ENCODE results near the gene TCEA3. TPM values are rescaled to one million over a fixed set of nuclear protein-coding genes. Genes with fewer than 3 reads are reported as not detected.

The TCEA3 gene
- total and polyA plus RNA-seq, 10 of the 15 experiments (the other 5 are each of a cell fraction or from before 2014, with no cell fraction given): 0.06 to 0.23 (median 0.08) TPM; not detected in 7

DNA sequence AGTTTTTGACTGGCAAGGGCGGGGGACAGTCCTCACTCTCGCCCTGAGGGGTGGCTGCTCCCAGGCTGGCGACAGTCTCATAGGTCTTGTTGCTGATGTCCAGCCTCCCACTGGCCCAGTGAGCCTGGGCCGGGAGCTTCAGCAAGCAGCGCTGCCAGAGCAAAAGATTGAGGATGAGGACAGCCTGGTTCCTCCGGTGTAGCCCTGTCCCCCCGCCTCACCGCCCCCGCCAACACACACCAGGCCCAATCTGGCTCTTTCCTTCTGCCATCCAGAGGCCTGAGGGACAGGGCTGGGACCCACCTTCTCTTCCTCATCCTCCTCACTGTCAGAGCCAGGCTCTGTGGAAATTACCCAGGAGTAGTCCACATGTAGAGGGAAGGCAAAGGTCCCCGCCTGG is 8.6 kb upstream of the TCEA3 start:
- in situ Hi-C loops (cut with MboI): no loop called here
- TF ChIP-seq, protein P1, sequence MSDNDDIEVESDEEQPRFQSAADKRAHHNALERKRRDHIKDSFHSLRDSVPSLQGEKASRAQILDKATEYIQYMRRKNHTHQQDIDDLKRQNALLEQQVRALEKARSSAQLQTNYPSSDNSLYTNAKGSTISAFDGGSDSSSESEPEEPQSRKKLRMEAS (IDR thresholded peaks at IDR 0.05; ENCODE audit: low read depth, low read length): no peak
- TF ChIP-seq MTA3 (IDR thresholded peaks at IDR 0.05; ENCODE audit: borderline replicate concordance, low read length) (no peak), POU2F2 (IDR thresholded peaks at IDR 0.05; ENCODE audit: borderline replicate concordance, low read depth, low read length) (no peak), YY1 (IDR thresholded peaks at IDR 0.05; ENCODE audit: low read depth, low read length) (no peak), ZNF384 (IDR thresholded peaks at IDR 0.05; ENCODE audit: borderline replicate concordance, low read depth, low read length) (no peak), MYC (IDR thresholded peaks at IDR 0.05; ENCODE audit: insufficient read depth, insufficient read length, insufficient replicate concordance, low read length, severe bottlenecking) (no peak), ETV6 (conservative IDR thresholded peaks at IDR 0.05 in 1 of 2, IDR thresholded peaks at IDR 0.05 in 1 of 2; ENCODE audit: borderline replicate concordance in 1 of 2, low read depth in 1 of 2) (no peak), CHD4 (IDR thresholded peaks at IDR 0.05) (no peak), FOXK2 (IDR thresholded peaks at IDR 0.05) (no peak), EED (IDR thresholded peaks at IDR 0.05; ENCODE audit: low read depth) (no peak), LARP7 (IDR thresholded peaks at IDR 0.05) (no peak)
- TF ChIP-seq, protein P2, sequence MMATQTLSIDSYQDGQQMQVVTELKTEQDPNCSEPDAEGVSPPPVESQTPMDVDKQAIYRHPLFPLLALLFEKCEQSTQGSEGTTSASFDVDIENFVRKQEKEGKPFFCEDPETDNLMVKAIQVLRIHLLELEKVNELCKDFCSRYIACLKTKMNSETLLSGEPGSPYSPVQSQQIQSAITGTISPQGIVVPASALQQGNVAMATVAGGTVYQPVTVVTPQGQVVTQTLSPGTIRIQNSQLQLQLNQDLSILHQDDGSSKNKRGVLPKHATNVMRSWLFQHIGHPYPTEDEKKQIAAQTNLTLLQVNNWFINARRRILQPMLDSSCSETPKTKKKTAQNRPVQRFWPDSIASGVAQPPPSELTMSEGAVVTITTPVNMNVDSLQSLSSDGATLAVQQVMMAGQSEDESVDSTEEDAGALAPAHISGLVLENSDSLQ (IDR thresholded peaks at IDR 0.05): no peak
- TF ChIP-seq, protein P3, sequence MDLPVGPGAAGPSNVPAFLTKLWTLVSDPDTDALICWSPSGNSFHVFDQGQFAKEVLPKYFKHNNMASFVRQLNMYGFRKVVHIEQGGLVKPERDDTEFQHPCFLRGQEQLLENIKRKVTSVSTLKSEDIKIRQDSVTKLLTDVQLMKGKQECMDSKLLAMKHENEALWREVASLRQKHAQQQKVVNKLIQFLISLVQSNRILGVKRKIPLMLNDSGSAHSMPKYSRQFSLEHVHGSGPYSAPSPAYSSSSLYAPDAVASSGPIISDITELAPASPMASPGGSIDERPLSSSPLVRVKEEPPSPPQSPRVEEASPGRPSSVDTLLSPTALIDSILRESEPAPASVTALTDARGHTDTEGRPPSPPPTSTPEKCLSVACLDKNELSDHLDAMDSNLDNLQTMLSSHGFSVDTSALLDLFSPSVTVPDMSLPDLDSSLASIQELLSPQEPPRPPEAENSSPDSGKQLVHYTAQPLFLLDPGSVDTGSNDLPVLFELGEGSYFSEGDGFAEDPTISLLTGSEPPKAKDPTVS (IDR thresholded peaks at IDR 0.05; ENCODE audit: low read depth, low read length): no peak
- TF ChIP-seq, protein P4, sequence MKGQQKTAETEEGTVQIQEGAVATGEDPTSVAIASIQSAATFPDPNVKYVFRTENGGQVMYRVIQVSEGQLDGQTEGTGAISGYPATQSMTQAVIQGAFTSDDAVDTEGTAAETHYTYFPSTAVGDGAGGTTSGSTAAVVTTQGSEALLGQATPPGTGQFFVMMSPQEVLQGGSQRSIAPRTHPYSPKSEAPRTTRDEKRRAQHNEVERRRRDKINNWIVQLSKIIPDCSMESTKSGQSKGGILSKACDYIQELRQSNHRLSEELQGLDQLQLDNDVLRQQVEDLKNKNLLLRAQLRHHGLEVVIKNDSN (IDR thresholded peaks at IDR 0.05; ENCODE audit: borderline replicate concordance, extremely low read length, insufficient read depth, low read depth, low read length): no peak
- Histone ChIP-seq H3K4me1 (ENCODE audit: control insufficient read depth, insufficient read depth, low read length) (no peaks in the 10 kb centered on the region), H3K9ac (ENCODE audit: control insufficient read depth, insufficient read depth, low read length) (no peak overlapping the region), H4K20me1 (ENCODE audit: control insufficient read depth, insufficient read depth) (no peaks in the 10 kb centered on the region), H3K79me2 (ENCODE audit: control insufficient read depth, insufficient read depth, low read length) (no peaks in the 10 kb centered on the region), H3K27me3 (replicated peaks in 1 of 2; ENCODE audit: control insufficient read depth in 2 of 2, insufficient read depth in 2 of 2, low read length in 1 of 2) (peaks cover 2% of the 10 kb centered on the region in 2 experiments; a peak in 2 of 4 replicates), H3K27ac (ENCODE audit: control insufficient read depth, insufficient read depth) (no peak overlapping the region), H3K4me2 (ENCODE audit: control insufficient read depth, insufficient read depth) (no peak overlapping the region), H3K4me3 (no peak overlapping the region), H2AFZ (ENCODE audit: control insufficient read depth, low read depth, low read length) (no peak overlapping the region), H3K9me3 (replicated peaks; ENCODE audit: control insufficient read depth, insufficient read depth, low read length) (no peaks in the 10 kb centered on the region), H3K36me3 (ENCODE audit: control insufficient read depth in 2 of 2, insufficient read depth in 2 of 2, low read length in 1 of 2) (no peaks in the 10 kb centered on the region)
- SMC1A ChIA-PET (ENCODE audit: uncharacterized antibody, unreplicated experiment): no interaction called here
- BruUV-seq (replicated peaks): no TSS peak
- CTCF ChIA-PET: interaction anchor here (1.0 kb wide), 1 partner anchor 11 kb away, joined by 3 read pairs; no protein-coding TSS in a partner anchor
- 39% methylated on average over 8 of the region's 10 CpGs for WGBS (ENCODE audit: insufficient coverage, insufficient replicate concordance, low lambda C conversion rate, missing lambda C conversion rate)
- RAD21 ChIA-PET (ENCODE audit: unreplicated experiment): interaction anchor here (0.5 kb wide), 1 partner anchor 220 kb away, joined by 4 read pairs; no protein-coding TSS in a partner anchor
- POLR2A ChIA-PET: no interaction called here
- ATAC-seq (no peak), DNase-seq (ENCODE audit: low read depth, low spot score) (no peak), FAIRE-seq (no peak)
- intact Hi-C loops (cut with micrococcal nuclease; ENCODE audit: unreplicated experiment): no loop called here
